Retinal pigment epithelial cell (primary cell): Measurements from ENCODE around the gene GJA1.

ENCODE experiments used
- DNase-seq: peaks from one replicate; pipeline ENCODE4 v3.0.0-alpha.2; 2010; ENCODE audit warnings: low read depth
- H3K4me3 ChIP-seq: 2 replicates; pipeline ENCODE4 v1.5.1; 2011; ENCODE audit warnings: mild to moderate bottlenecking, low read length, control low read depth, moderate library complexity
- TF ChIP-seq, protein P1 (sequence below): conservative IDR thresholded peaks from 2 replicates; pipeline ENCODE4 v1.5.1; 2011; ENCODE audit warnings: low read depth, low read length, control low read depth, inconsistent platforms

The GJA1 gene

DNA sequence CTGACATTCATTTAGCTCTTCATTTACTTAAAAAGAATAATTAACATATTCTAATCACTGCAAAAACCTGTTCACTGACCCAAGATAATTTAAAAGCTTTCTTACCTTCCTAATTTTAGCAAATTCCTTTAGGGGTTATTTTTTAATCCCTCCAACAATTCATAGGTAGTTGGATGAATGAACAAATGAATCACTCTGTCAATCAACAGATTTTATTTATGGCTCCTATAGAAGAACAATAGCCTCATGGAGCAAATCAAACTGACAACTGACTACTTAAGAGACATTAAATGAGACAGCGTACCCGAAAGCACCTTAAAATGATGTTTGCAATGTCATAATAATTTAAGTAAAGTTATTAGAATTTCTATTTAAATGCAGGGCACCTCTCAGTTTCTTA, 31.5 kb upstream of the GJA1 start:
- TF ChIP-seq, protein P1, sequence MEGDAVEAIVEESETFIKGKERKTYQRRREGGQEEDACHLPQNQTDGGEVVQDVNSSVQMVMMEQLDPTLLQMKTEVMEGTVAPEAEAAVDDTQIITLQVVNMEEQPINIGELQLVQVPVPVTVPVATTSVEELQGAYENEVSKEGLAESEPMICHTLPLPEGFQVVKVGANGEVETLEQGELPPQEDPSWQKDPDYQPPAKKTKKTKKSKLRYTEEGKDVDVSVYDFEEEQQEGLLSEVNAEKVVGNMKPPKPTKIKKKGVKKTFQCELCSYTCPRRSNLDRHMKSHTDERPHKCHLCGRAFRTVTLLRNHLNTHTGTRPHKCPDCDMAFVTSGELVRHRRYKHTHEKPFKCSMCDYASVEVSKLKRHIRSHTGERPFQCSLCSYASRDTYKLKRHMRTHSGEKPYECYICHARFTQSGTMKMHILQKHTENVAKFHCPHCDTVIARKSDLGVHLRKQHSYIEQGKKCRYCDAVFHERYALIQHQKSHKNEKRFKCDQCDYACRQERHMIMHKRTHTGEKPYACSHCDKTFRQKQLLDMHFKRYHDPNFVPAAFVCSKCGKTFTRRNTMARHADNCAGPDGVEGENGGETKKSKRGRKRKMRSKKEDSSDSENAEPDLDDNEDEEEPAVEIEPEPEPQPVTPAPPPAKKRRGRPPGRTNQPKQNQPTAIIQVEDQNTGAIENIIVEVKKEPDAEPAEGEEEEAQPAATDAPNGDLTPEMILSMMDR: no peak
- no peak overlapping the region for H3K4me3 ChIP-seq
- no peak for DNase-seq

DNA sequence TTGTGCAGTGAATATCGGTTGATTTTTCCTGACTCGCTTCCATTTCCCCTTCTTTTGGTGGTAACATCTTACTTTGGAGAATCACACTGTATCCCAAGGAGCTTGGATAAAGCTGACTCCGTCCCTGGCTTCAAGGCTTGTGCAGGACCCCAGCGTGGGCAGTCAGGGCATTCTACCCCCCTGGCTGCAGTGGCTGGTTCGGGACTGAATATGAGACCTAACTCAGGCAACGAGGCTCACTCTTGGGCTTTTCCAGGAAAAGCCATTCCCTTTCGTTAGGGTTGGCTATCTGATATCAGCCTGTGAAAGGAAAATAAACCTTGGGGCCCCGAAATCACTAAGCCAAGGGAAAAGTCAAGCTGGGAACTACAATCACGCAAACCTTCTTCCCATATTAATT, 30.1 kb upstream of the GJA1 start:
- no peak for DNase-seq
- TF ChIP-seq, protein P1: no peak
- no peak overlapping the region for H3K4me3 ChIP-seq

DNA sequence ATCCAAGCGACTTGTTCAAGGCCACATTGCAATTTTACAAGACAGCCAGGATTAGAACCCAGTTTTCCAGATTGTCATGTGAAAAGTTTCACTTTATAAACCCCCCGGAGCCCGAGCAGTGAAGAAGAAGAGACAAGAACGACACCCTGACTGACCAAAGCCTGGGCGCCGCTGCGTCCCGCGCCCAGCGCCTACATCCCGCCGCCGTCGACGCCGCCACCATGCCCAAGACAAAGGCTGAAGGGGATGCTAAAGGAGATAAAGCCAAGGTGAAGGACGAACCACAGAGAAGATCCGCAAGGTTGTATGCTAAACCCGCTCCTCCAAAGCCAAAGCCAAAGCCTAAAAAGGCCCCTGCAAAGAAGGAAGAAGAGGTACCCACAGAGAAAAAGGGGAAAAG, 27.1 kb upstream of the GJA1 start:
- TF ChIP-seq, protein P1: no peak
- no peak for DNase-seq
- H3K4me3 ChIP-seq: no peak overlapping the region

DNA sequence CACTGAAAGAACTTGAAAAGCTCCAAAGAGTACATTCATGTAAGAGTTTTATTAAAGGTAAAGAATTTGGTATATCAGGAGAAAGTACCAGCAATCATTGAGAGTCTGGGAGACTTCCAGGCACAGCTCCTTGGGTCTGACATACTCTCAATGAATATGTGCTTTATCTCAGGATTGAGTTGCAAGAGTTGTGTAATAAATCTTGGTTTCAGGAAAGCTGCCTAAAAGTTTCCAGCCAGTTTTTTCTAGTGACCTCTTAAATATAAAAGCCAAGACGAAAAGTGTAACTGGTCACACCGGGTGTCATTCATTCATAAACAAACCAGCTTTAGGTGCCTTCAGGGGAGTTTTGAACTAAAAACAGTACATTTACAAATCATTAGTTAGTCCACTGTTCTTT, 21.6 kb upstream of the GJA1 start:
- no peak for DNase-seq
- no peak overlapping the region for H3K4me3 ChIP-seq
- TF ChIP-seq, protein P1: no peak

DNA sequence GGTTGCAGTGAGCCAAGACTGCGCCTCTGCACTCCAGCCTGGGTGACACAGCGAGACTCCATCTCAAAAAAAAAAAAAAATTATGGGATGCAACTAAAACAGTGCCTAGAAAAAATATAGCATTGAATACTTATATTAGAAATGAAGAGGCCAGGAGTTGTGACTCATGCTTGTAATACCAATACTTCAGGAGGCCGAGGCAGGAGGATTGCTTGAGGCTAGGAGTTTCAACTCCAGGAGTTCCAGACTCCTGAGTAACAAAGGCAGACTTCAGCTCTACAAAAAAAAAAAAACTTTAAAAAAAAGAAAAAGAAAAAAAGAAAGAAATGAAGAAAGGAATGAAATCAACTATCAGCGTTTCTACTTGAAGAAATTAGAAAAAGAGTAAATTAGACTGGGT, 17.1 kb upstream of the GJA1 start:
- H3K4me3 ChIP-seq: no peak overlapping the region
- no peak for DNase-seq
- TF ChIP-seq, protein P1: no peak

DNA sequence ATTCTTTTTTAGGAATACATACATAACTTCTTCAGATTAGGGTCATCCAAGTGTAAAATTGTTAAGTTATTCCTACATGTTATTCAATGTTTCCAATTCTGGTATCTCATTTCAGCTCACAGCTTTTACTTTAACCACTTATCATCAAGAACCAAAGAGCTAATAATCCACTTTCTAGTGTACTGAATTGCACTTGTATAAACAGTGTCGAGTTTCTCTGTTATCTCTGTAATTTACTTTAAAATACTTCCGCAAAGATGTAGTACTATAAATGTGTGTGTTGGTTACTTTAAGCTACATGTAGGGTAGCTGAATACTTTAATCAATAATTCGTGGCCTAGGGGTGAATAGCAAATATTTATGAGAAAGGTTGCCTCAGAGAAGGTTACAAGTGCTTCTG, 8.8 kb upstream of the GJA1 start:
- no peak overlapping the region for H3K4me3 ChIP-seq
- DNase-seq: no peak
- TF ChIP-seq, protein P1: no peak

DNA sequence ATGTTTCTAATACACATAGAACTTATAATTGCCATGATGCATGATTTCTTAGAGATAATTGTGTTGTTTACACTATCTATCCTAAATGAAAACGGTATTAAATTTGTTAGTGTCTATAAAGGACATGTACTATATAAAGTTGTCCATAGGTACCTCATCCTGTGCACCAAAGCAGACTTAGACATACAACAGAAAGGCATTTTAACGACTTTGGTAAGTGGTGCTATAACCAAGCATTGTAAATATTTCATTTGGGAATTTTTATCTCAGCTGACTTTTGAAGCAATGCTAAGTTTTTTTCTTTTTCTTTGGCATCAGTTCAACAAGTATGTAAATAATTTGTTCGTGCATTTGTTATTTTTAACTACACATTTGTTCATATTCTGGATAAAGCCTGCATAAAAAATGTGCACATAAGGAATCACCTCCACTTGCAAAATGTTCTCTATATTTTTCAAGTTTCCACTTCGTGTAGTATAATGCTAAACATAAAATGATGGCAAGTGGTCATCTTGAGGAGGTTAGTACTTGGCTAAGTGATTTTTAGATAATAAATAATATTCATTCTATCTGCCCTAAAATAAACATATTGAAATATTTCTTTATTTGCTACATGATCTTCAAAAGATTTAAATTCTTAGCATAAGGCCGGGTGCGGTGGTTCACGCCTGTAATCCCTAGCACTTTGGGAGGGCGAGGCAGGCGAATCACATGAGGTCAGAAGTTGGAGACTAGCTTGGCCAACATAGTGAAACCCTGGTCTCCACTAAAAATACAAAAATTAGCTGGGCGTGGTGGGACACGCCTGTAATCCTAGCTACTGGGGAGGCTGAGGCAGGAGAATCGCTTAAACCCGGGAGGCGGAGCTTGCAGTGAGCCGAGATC, 6.3 kb upstream of the GJA1 start:
- DNase-seq: no peak
- TF ChIP-seq, protein P1: no peak
- no peak overlapping the region for H3K4me3 ChIP-seq
